HepG2 (cell line): ENCODE results near the gene BZW1. TPM values are rescaled to one million over a fixed set of nuclear protein-coding genes. Genes with fewer than 3 reads are reported as not detected.

Source experiments
- CHD4 ChIP-seq: fragments of 200-600 bp; sonication (generic); IDR thresholded peaks from 2 replicates; pipeline ENCODE4 v1.7.0; 2017; ENCODE audit warnings: mild to moderate bottlenecking, low read length, borderline replicate concordance
- GABPA ChIP-seq, 2 experiments: IDR thresholded peaks; 2 replicates each; pipeline ENCODE4 v1.6.1; 2011 to 2016; ENCODE audit warnings: low read depth in 2 of 2, low read length in 1 of 2, missing biosample characterization in 1 of 2, missing genetic modification characterization in 1 of 2
- GABPB1 ChIP-seq: IDR thresholded peaks from 2 replicates; pipeline ENCODE4 v1.6.1; 2016; ENCODE audit warnings: mild to moderate bottlenecking, missing genetic modification reagents, moderate library complexity, missing compliant biosample characterization
- HES4 ChIP-seq: sonication (generic); formaldehyde crosslinking; IDR thresholded peaks from 2 replicates; pipeline ENCODE4 v1.9.0; 2021; ENCODE audit warnings: mild to moderate bottlenecking, missing genetic modification reagents, borderline replicate concordance
- HMG20B ChIP-seq: conservative IDR thresholded peaks from 2 replicates; pipeline ENCODE4 v1.6.1; 2016; ENCODE audit warnings: missing genetic modification reagents, missing compliant biosample characterization
- IRX3 ChIP-seq: sonication (generic); formaldehyde crosslinking; IDR thresholded peaks from 2 replicates; pipeline ENCODE4 v1.8.1; 2023; ENCODE audit warnings: mild to moderate bottlenecking, low read depth, missing genetic modification reagents, borderline replicate concordance
- KLF11 ChIP-seq: IDR thresholded peaks from 2 replicates; pipeline ENCODE4 v1.6.1; 2016; ENCODE audit warnings: missing compliant biosample characterization
- MED8 ChIP-seq: sonication (generic); formaldehyde crosslinking; IDR thresholded peaks from 2 replicates; pipeline ENCODE4 v1.8.1; 2023; ENCODE audit warnings: mild to moderate bottlenecking, missing genetic modification reagents; ENCODE audit not compliant: insufficient replicate concordance
- NFRKB ChIP-seq: fragments of 450-650 bp; IDR thresholded peaks from 2 replicates; pipeline ENCODE4 v1.6.1; 2017
- NFYB ChIP-seq: sonication (generic); formaldehyde crosslinking; IDR thresholded peaks from 2 replicates; pipeline ENCODE4 v1.4.0; 2020; ENCODE audit warnings: missing genetic modification reagents
- PHF8 ChIP-seq: sonication (generic); formaldehyde crosslinking; IDR thresholded peaks from 2 replicates; pipeline ENCODE4 v1.5.0; 2020; ENCODE audit warnings: missing genetic modification reagents
- TOPORS ChIP-seq: sonication (generic); formaldehyde crosslinking; IDR thresholded peaks from 2 replicates; pipeline ENCODE4 v1.8.0; 2023; ENCODE audit warnings: mild to moderate bottlenecking, missing genetic modification reagents
- XBP1 ChIP-seq: sonication (generic); formaldehyde crosslinking; IDR thresholded peaks from 2 replicates; pipeline ENCODE4 v1.5.0; 2020; ENCODE audit warnings: missing genetic modification reagents
- ZC3H13 ChIP-seq: sonication (generic); formaldehyde crosslinking; IDR thresholded peaks from 2 replicates; pipeline ENCODE4 v1.8.1; 2023; ENCODE audit warnings: mild to moderate bottlenecking, missing genetic modification reagents, moderate library complexity
- ZFP36L2 ChIP-seq: sonication (generic); formaldehyde crosslinking; IDR thresholded peaks from 2 replicates; pipeline ENCODE4 v1.4.0; 2020; ENCODE audit warnings: missing genetic modification reagents
- ZNF121 ChIP-seq: sonication (generic); formaldehyde crosslinking; IDR thresholded peaks from 2 replicates; pipeline ENCODE4 v1.5.0; 2020; ENCODE audit warnings: mild to moderate bottlenecking, missing genetic modification reagents
- ZNF232 ChIP-seq: sonication (generic); formaldehyde crosslinking; IDR thresholded peaks from 2 replicates; pipeline ENCODE4 v1.4.0; 2020; ENCODE audit warnings: missing genetic modification reagents, borderline replicate concordance
- ZNF3 ChIP-seq: IDR thresholded peaks from 2 replicates; pipeline ENCODE4 v1.7.0; 2017; ENCODE audit warnings: inconsistent platforms
- ZNF510 ChIP-seq: sonication (generic); formaldehyde crosslinking; IDR thresholded peaks from 2 replicates; pipeline ENCODE4 v1.4.0; 2020; ENCODE audit warnings: low read depth, mild to moderate bottlenecking, missing genetic modification reagents
- ZNF556 ChIP-seq: sonication (generic); formaldehyde crosslinking; IDR thresholded peaks from 2 replicates; pipeline ENCODE4 v1.4.0; 2020; ENCODE audit warnings: mild to moderate bottlenecking, missing genetic modification reagents, borderline replicate concordance
- ZNF570 ChIP-seq: sonication (generic); formaldehyde crosslinking; IDR thresholded peaks from 2 replicates; pipeline ENCODE4 v1.4.0; 2020; ENCODE audit warnings: mild to moderate bottlenecking, missing genetic modification reagents, borderline replicate concordance
- ZNF615 ChIP-seq: sonication (generic); formaldehyde crosslinking; IDR thresholded peaks from 2 replicates; pipeline ENCODE4 v1.5.0; 2020; ENCODE audit warnings: mild to moderate bottlenecking, missing genetic modification reagents, borderline replicate concordance
- ZNF749 ChIP-seq: sonication (generic); formaldehyde crosslinking; IDR thresholded peaks from 2 replicates; pipeline ENCODE4 v1.8.0; 2022; ENCODE audit warnings: mild to moderate bottlenecking, missing genetic modification reagents, moderate library complexity, borderline replicate concordance
- ZNF782 ChIP-seq: sonication (generic); formaldehyde crosslinking; IDR thresholded peaks from 2 replicates; pipeline ENCODE4 v1.4.0; 2020; ENCODE audit warnings: missing genetic modification reagents, mild to moderate bottlenecking, borderline replicate concordance
- polyA plus RNA-seq, 8 experiments: library from polyadenylated mRNA; depleted of rRNA in 3 of 8; stranded (reverse) in 7 of 8; unstranded in 1 of 8; fragments of >200 nt; fragmentation: Illumina TruSeq in 4 of 8; extraction: Trizol in 4 of 8; gene quantifications; 2 replicates each; pipeline versions ENCODE4 v1.2.1 to v1.2.3, GENCODE V29; 2011 to 2016; ENCODE audit warnings: low read depth in 4 of 8, missing spikeins in 1 of 8, mixed read lengths in 1 of 8; ENCODE audit not compliant: insufficient read depth in 1 of 8
- total RNA-seq, 5 experiments: library from RNA; depleted of rRNA; stranded (reverse); fragments of >200 nt; fragmentation: Illumina TruSeq; extraction: Trizol; gene quantifications; 2 replicates each; pipeline ENCODE4 v1.2.3, GENCODE V29; 2016; ENCODE audit warnings: low read depth in 1 of 5
- TF ChIP-seq, protein P1 (sequence below): sonication (generic); formaldehyde crosslinking; conservative IDR thresholded peaks from 2 replicates; pipeline ENCODE4 v1.8.0; 2022; ENCODE audit warnings: mild to moderate bottlenecking, moderate library complexity, missing genetic modification reagents
- TF ChIP-seq, protein P2 (sequence below): sonication (generic); formaldehyde crosslinking; IDR thresholded peaks from 2 replicates; pipeline ENCODE4 v1.5.0; 2020; ENCODE audit warnings: missing genetic modification reagents
- TF ChIP-seq, protein P3 (sequence below): sonication (generic); formaldehyde crosslinking; conservative IDR thresholded peaks from 2 replicates; pipeline ENCODE4 v1.5.0; 2020; ENCODE audit warnings: missing genetic modification reagents

BZW1 gene
- total and polyA plus RNA-seq, 2 of the 13 experiments (the other 11 are each of a cell fraction or from before 2014, with no cell fraction given), result 106 to 384 TPM

GRCh38 chr2:200843993-200844948 lies 32.6 kb downstream of the BZW1 start (continued):
- TF ChIP-seq ZNF782 (CRISPR knock-in tag) (peak; percentile 74; the same call in 1 of the 2 replicates), MED8 (CRISPR knock-in tag) (no peak), ZNF556 (CRISPR knock-in tag) (peak; percentile 60; the same call in 1 of the 2 replicates), GABPB1 (CRISPR knock-in tag) (peak; percentile 49; the same call in 1 of the 2 replicates), ZC3H13 (CRISPR knock-in tag) (0 out of 2 replicates have a peak, but pooled peaks have one; percentile 34), XBP1 (CRISPR knock-in tag) (no peak), NFYB (no peak), ZFP36L2 (CRISPR knock-in tag) (no peak), ZNF570 (CRISPR knock-in tag) (no peak), NFRKB (no peak), ZNF3 (CRISPR knock-in tag) (no peak), ZNF615 (CRISPR knock-in tag) (no peak), ZNF749 (no peak), PHF8 (CRISPR knock-in tag) (peak; percentile 74), IRX3 (CRISPR knock-in tag) (peak; percentile 90; the same call in 1 of the 2 replicates), ZNF121 (no peak; the same call in 1 of the 2 replicates), GABPA (IDR thresholded peaks at IDR 0.05; ENCODE audit: low read depth, low read length) (no peak), GABPA (CRISPR knock-in tag; IDR thresholded peaks at IDR 0.05; ENCODE audit: low read depth) (no peak), HMG20B (no peak), ZNF510 (CRISPR knock-in tag) (no peak), KLF11 (CRISPR knock-in tag) (no peak), TOPORS (CRISPR knock-in tag) (peak; percentile 93), CHD4 (no peak), HES4 (CRISPR knock-in tag) (peak; percentile 59; the same call in 1 of the 2 replicates), ZNF232 (no peak)
- TF ChIP-seq, protein P1, sequence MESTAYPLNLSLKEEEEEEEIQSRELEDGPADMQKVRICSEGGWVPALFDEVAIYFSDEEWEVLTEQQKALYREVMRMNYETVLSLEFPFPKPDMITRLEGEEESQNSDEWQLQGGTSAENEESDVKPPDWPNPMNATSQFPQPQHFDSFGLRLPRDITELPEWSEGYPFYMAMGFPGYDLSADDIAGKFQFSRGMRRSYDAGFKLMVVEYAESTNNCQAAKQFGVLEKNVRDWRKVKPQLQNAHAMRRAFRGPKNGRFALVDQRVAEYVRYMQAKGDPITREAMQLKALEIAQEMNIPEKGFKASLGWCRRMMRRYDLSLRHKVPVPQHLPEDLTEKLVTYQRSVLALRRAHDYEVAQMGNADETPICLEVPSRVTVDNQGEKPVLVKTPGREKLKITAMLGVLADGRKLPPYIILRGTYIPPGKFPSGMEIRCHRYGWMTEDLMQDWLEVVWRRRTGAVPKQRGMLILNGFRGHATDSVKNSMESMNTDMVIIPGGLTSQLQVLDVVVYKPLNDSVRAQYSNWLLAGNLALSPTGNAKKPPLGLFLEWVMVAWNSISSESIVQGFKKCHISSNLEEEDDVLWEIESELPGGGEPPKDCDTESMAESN, result peak; percentile 58; the same call in 1 of the 2 replicates
- TF ChIP-seq, protein P2, sequence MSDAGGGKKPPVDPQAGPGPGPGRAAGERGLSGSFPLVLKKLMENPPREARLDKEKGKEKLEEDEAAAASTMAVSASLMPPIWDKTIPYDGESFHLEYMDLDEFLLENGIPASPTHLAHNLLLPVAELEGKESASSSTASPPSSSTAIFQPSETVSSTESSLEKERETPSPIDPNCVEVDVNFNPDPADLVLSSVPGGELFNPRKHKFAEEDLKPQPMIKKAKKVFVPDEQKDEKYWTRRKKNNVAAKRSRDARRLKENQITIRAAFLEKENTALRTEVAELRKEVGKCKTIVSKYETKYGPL (CRISPR knock-in tag), result no peak
- TF ChIP-seq, protein P3, sequence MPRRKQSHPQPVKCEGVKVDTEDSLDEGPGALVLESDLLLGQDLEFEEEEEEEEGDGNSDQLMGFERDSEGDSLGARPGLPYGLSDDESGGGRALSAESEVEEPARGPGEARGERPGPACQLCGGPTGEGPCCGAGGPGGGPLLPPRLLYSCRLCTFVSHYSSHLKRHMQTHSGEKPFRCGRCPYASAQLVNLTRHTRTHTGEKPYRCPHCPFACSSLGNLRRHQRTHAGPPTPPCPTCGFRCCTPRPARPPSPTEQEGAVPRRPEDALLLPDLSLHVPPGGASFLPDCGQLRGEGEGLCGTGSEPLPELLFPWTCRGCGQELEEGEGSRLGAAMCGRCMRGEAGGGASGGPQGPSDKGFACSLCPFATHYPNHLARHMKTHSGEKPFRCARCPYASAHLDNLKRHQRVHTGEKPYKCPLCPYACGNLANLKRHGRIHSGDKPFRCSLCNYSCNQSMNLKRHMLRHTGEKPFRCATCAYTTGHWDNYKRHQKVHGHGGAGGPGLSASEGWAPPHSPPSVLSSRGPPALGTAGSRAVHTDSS (CRISPR knock-in tag), result no peak
